LNCaP clone FGC (cell line): Measurements from ENCODE around the gene KMT2D.

Experiments used
- DNase-seq: peaks from one replicate; pipeline ENCODE4 v3.0.0-alpha.2; 2011; ENCODE audit warnings: low read depth
- H3K4me3 ChIP-seq: 2 replicates; pipeline ENCODE4 v1.5.1; 2011; ENCODE audit warnings: mild to moderate bottlenecking, low read depth, low read length, control low read depth
- TF ChIP-seq, protein P1 (sequence below): IDR thresholded peaks from 2 replicates; pipeline ENCODE4 v1.5.1; 2012; ENCODE audit warnings: mild to moderate bottlenecking; ENCODE audit not compliant: control insufficient read depth, insufficient read depth; ENCODE audit errors: extremely low read depth

Gene KMT2D

GRCh38 chr12:49046129-49046895 is 14.3 kb downstream of the KMT2D start:
- TF ChIP-seq, protein P1, sequence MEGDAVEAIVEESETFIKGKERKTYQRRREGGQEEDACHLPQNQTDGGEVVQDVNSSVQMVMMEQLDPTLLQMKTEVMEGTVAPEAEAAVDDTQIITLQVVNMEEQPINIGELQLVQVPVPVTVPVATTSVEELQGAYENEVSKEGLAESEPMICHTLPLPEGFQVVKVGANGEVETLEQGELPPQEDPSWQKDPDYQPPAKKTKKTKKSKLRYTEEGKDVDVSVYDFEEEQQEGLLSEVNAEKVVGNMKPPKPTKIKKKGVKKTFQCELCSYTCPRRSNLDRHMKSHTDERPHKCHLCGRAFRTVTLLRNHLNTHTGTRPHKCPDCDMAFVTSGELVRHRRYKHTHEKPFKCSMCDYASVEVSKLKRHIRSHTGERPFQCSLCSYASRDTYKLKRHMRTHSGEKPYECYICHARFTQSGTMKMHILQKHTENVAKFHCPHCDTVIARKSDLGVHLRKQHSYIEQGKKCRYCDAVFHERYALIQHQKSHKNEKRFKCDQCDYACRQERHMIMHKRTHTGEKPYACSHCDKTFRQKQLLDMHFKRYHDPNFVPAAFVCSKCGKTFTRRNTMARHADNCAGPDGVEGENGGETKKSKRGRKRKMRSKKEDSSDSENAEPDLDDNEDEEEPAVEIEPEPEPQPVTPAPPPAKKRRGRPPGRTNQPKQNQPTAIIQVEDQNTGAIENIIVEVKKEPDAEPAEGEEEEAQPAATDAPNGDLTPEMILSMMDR: no peak
- H3K4me3 ChIP-seq: no peak overlapping the region
- no peak for DNase-seq

DNA sequence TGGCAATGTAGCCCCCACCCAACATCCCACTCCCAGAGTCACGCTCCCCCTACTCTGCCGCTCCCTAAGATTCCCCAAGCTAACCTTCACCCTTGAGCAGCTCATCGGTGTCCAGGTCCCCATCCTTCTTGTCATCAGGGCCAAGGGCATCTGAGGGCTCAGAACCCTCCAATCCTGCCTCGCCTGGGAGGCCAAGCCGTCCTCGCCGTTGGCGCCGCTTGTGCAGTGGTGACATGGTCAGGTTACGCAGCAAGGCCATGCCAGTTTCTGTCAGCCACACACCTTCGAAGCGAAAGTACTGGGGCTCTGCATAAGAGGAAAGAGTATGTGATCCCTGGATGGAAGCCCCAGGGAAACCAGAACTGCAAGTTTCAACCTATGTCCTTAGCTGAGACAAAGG is 15.9 kb downstream of the KMT2D start:
- TF ChIP-seq, protein P1: no peak
- no peak for DNase-seq
- H3K4me3 ChIP-seq: no peak overlapping the region

DNA sequence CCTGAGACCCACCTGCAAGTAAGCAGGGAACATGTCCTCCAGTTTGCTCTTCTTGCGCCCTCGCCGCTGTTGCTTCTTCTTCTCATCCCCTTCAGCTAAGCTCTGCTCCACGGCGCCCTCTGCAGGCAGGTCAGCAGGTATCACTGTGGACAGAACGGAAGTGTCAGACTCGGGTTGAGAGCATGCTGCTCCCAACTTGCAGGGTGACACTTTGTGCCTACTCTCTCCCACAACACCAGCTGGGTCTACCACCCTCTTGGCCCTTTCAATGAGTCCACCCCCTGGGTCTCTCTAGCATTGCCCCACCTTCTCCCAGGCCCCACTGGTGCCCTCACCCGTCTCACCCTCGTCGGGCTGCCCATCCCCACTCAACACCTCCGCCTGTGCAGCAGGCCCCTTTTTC is 16.7 kb downstream of the KMT2D start:
- no peak for DNase-seq
- TF ChIP-seq, protein P1: peak; percentile 75
- H3K4me3 ChIP-seq: no peak overlapping the region

DNA sequence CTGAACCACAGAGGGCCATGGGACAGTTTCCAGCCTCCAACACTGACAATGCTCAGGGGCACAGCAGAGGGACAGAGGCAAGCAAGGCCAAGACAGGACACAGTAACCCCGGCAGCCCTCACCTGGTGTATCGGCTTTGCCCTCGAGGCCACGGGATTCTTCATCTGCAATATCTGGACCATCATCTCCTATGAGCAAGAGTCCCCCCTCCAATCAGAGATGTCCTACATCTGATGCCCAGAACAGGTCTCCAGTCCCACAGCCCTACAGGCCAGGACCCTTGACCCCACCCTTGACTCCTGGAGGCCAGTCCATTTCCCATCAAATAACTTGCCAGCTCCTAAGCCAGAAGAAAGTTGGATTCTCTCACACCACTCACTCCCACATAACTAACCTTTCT is 17.4 kb downstream of the KMT2D start:
- TF ChIP-seq, protein P1: no peak
- H3K4me3 ChIP-seq: no peak overlapping the region
- DNase-seq: no peak

DNA sequence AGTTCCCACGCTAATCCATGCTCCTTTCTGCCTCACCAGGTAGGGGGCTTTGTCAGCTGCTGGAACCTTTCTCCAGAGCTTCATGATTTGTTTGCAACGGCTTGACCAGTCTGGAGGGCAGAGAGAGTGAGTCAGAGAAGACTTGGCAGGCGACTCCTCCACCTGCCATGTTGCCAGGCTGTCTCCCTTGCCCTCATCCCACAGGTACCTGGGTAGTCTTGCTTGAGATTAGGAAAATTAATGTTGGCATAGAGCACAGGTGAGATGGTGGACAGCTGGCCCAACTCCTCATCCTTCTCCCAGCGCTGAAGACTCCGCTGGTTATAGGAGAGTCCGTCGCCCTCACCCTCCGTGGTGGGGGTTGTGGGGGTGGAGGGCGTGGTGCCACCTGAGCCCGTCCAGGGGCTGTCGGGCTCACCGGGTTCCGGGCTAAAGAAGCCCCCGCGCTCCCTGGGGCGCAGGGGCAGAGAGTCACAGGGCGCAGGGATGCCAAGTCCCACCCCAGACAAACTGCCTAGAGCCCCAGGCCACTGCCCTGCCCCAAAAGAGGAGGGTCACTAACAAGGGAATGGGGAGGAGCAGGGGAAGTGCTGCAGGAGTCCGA is 18.6 kb downstream of the KMT2D start:
- DNase-seq: no peak
- TF ChIP-seq, protein P1: no peak
- H3K4me3 ChIP-seq: no peak overlapping the region

GRCh38 chr12:49041036-49041880 is 19.3 kb downstream of the KMT2D start:
- no peak for DNase-seq
- TF ChIP-seq, protein P1: no peak
- no peak overlapping the region for H3K4me3 ChIP-seq
